NB4 (cell line): ENCODE results near the gene TLCD2.
A peak's percentile ranks its signal among the peaks of the same experiment; 100 is the strongest.
"Not testable (repeated sequence)": the region's sequence is repeated elsewhere in the genome, so short reads cannot be mapped to it uniquely, and the experiment has no call there.

Source experiments
- DNase-seq: peaks from one replicate; pipeline ENCODE4 v3.0.0; 2010; ENCODE audit warnings: low read depth
- H3K4me3 ChIP-seq: one replicate; pipeline ENCODE4 v1.5.1; 2011; ENCODE audit warnings: mild to moderate bottlenecking, low read depth, low read length, moderate library complexity
- MAX ChIP-seq: IDR thresholded peaks from 2 replicates; pipeline ENCODE4 v1.6.1; 2011; ENCODE audit warnings: low read depth, low read length
- MYC ChIP-seq: IDR thresholded peaks from 2 replicates; pipeline ENCODE4 v1.6.1; 2011; ENCODE audit warnings: low read depth, low read length
- POLR2A ChIP-seq: IDR thresholded peaks from 2 replicates; pipeline ENCODE4 v1.6.1; 2011; ENCODE audit warnings: mild to moderate bottlenecking; ENCODE audit not compliant: insufficient read length; ENCODE audit errors: extremely low read depth
- TF ChIP-seq, protein P1 (sequence below): IDR thresholded peaks from one replicate; pipeline ENCODE4 v1.5.1; 2012; ENCODE audit warnings: low read depth, low read length

TLCD2 gene

DNA sequence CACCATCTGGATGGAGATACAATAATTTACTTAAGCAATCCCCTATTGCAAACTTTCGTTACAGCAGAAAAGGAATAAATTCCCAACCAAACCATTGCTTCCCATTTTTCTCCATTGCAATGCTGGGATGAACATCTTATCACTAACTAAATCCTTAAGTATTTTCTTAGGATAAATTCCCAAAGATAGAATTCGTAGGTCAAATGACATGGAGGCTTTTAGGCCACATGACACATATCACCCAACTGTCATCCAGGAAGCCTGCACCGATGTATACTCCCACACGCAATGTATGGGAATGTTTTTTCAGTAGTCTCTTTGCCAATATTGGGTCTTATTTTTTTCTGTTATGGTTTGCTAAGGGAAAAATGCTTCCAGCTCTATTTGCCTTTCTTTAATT, 1.6 kb upstream of the TLCD2 start:
- DNase-seq, result no peak
- H3K4me3 ChIP-seq, result no peak overlapping the region
- TF ChIP-seq MAX, result no peak
- TF ChIP-seq, protein P1, sequence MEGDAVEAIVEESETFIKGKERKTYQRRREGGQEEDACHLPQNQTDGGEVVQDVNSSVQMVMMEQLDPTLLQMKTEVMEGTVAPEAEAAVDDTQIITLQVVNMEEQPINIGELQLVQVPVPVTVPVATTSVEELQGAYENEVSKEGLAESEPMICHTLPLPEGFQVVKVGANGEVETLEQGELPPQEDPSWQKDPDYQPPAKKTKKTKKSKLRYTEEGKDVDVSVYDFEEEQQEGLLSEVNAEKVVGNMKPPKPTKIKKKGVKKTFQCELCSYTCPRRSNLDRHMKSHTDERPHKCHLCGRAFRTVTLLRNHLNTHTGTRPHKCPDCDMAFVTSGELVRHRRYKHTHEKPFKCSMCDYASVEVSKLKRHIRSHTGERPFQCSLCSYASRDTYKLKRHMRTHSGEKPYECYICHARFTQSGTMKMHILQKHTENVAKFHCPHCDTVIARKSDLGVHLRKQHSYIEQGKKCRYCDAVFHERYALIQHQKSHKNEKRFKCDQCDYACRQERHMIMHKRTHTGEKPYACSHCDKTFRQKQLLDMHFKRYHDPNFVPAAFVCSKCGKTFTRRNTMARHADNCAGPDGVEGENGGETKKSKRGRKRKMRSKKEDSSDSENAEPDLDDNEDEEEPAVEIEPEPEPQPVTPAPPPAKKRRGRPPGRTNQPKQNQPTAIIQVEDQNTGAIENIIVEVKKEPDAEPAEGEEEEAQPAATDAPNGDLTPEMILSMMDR, result no peak
- TF ChIP-seq MYC, result no peak
- no peak for TF ChIP-seq POLR2A

- H3K4me3 ChIP-seq, result no peak overlapping the region
- no peak for DNase-seq
- no peak for TF ChIP-seq POLR2A
These were observed 803 bp upstream of the TLCD2 start for GRCh38 chr17:1710807-1711553.

DNA sequence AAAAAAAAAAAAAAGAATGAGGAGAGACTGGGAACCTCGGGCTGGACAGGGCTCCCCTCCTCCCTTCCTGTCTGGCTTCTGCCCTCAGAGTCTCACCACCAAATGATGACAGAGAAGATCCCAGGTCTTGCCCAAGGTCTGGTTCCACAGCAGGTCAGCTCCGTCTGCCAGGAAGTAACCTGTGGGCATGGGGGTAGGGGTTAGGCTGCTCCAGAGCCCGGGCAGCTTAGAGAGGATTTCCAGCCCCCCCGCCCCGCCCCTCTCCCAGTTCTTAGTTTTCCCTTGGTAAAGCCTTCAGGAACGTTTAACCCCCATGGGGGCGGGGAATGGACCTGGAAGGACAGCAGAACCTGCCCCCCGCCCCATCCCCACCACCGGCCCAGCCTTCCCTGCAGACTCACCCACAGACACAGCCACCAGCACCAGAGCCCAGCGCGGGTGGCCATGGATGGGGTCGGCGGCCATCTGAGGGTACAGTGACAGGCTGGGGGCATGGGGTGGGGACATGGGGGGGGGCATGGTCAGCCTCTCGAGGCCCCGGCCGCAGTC, 700 bp downstream of the TLCD2 start:
- no peak overlapping the region for H3K4me3 ChIP-seq
- TF ChIP-seq POLR2A, result no peak
- no peak for TF ChIP-seq MAX
- peak; percentile 19 for DNase-seq

DNA sequence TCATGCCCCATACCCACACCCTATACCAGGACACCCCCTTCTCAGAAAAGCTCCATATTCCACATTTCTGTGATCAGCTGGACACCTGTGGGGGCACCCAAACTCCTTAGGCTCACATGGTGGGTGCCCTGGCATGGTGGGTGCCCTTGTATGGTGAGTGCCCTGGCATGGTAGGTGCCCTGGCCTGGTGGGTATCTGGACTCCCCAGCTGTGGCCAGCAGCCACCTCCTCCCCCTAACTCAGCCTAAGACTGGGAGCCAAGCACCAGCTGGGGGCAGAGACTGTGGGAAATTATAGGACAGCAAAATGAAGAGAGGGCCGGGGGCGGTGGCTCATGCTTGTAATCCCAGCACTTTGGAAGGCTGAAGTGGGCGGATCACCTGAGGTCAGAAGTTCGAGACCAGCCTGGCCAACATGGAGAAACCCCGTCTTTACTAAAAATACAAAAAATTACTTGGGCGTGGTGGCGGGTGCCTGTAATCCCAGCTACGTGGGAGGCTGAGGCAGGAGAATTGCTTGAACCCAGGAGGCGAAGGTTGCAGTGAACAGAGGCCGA, 1.3 kb downstream of the TLCD2 start:
- H3K4me3 ChIP-seq, DNase-seq: not testable (repeated sequence)

DNA sequence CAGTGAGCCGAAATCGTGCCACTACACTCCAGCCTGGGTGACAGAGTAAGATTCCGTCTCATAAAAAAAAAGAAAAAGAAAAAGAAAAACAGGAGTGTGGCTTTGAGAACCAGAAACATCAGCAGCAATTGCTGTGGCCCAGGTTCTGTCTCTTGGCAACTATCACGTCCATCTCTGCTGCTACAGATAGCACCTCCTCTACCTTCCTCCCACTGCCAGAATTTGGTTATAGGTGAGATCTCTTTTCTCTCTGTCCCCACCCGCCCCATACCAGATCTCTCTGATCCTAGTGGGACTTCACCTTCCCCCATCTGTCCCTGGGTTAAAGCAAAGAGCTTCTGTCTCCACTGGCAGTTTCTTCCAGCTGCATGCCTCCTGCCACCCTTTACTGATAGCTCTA, 3.1 kb downstream of the TLCD2 start:
- DNase-seq, result no peak
- TF ChIP-seq MYC (no peak), MAX (no peak), POLR2A (no peak)
- TF ChIP-seq, protein P1, result no peak
- H3K4me3 ChIP-seq, result no peak overlapping the region

DNA sequence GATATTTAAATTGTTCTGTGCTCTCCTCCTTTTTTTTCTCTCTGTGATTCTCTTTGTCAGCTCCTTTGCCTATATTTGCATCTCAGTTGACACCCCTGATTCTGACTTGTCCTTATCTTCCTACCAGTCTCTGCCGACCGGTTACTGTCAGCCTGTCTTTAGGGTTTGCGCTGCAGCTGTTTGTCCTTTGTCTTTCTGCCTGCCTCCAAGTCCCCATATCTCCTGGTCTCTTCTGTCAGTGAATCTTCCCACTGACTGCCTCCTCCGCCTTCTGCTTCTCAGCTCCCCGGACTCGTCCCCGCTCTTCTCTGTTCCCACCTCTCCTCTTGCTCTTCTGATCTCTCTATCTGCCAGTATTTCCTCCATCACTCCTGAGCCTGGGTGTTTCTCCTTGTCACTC, 5.2 kb downstream of the TLCD2 start:
- TF ChIP-seq, protein P1, result no peak
- no peak for TF ChIP-seq MYC
- TF ChIP-seq POLR2A, result no peak
- no peak for TF ChIP-seq MAX
- no peak for DNase-seq
- H3K4me3 ChIP-seq, result no peak overlapping the region

- no peak overlapping the region for H3K4me3 ChIP-seq
- DNase-seq, result no peak
- TF ChIP-seq MYC (no peak), POLR2A (no peak), MAX (no peak)
- TF ChIP-seq, protein P1, result no peak
These were observed 7.1 kb downstream of the TLCD2 start for GRCh38 chr17:1703063-1703462.

DNA sequence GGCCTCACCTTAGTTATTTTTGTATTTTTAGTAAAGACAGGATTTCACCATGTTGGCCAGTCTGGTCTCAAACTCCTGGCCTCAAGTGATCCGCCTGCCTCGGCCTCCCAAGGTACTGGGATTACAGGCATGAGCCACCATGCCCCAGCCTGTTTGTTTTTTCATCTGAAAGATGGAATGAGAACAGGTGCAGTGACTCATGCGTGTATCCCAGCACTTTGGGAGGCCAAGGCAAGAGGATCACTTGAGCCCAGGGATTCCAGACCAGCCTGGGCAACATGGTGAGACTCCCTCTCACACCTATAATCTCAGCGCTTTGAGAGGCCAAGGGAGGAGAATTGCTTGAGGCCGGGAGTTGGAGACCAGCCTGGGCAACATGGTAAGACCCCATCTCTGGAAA, 10.3 kb downstream of the TLCD2 start:
- not testable (repeated sequence) for DNase-seq, H3K4me3 ChIP-seq
